SU-DHL-6 (cell line): ENCODE measurements around the gene S1PR3.

Experiments used
- H2AFZ ChIP-seq: fragments of 200-600 bp; sonication (generic); 2 replicates; pipeline ENCODE4 v1.6.1; 2014; ENCODE audit warnings: low read depth, mild to moderate bottlenecking, moderate library complexity, mixed read lengths, antibody characterized with exemption, low read length; ENCODE audit not compliant: severe bottlenecking
- H3F3A ChIP-seq: fragments of 200-600 bp; shearing (Covaris generic); 2 replicates; pipeline ENCODE4 v1.6.0; 2016; ENCODE audit warnings: antibody characterized with exemption, mild to moderate bottlenecking; ENCODE audit not compliant: insufficient read depth
- H3K27ac ChIP-seq: fragments of 200-600 bp; sonication (generic); 2 replicates; pipeline ENCODE4 v1.5.1; 2016; ENCODE audit warnings: low read depth, mild to moderate bottlenecking, low read length, moderate library complexity, mixed read lengths
- H3K27me3 ChIP-seq: fragments of 200-600 bp; sonication (generic), shearing (Covaris generic); 2 replicates; pipeline ENCODE4 v1.6.0; 2014; ENCODE audit warnings: mild to moderate bottlenecking, low read length
- H3K36me3 ChIP-seq: fragments of 200-600 bp; sonication (generic); 2 replicates; pipeline ENCODE4 v1.6.1; 2014; ENCODE audit warnings: mild to moderate bottlenecking, low read length, mixed read lengths
- H3K4me2 ChIP-seq: fragments of 300-600, 200-600 bp; shearing (Covaris generic), sonication (generic); 2 replicates; pipeline ENCODE4 v1.6.0; 2014; ENCODE audit warnings: low read length, low read depth, mild to moderate bottlenecking; ENCODE audit not compliant: poor library complexity, severe bottlenecking
- H3K4me3 ChIP-seq: fragments of 200-600 bp; sonication (generic); 2 replicates; pipeline ENCODE4 v1.5.1; 2014; ENCODE audit warnings: antibody characterized with exemption, low read length, mild to moderate bottlenecking, mixed read lengths; ENCODE audit not compliant: insufficient read depth, poor library complexity, severe bottlenecking
- H3K79me2 ChIP-seq: fragments of 200-600 bp; sonication (generic); 2 replicates; pipeline ENCODE4 v1.6.1; 2014; ENCODE audit warnings: mild to moderate bottlenecking, low read length, moderate library complexity; ENCODE audit not compliant: insufficient read depth
- H3K9ac ChIP-seq: fragments of 200-600 bp; sonication (generic); 2 replicates; pipeline ENCODE4 v1.7.0; 2014; ENCODE audit warnings: mild to moderate bottlenecking, low read length
- H3K9me2 ChIP-seq: fragments of 200-600 bp; sonication (generic); replicated peaks from 2 replicates; pipeline ENCODE4 v1.6.1; 2014; ENCODE audit warnings: low read length; ENCODE audit not compliant: insufficient read depth
- H3K9me3 ChIP-seq: fragments of 200-600 bp; sonication (generic); 2 replicates; pipeline ENCODE4 v1.6.1; 2014; ENCODE audit warnings: low read length, mixed read lengths; ENCODE audit not compliant: insufficient read depth
- H4K20me1 ChIP-seq: fragments of 200-600 bp; sonication (generic); 2 replicates; pipeline ENCODE4 v1.6.1; 2014; ENCODE audit warnings: low read depth, mild to moderate bottlenecking, antibody characterized with exemption, low read length, moderate library complexity, mixed read lengths
- CTCF ChIP-seq: fragments of 200-600 bp; sonication (generic); IDR thresholded peaks from one replicate; pipeline ENCODE4 v1.5.1; 2017; ENCODE audit warnings: antibody characterized with exemption, mild to moderate bottlenecking, low read length, moderate library complexity; ENCODE audit not compliant: insufficient read depth, poor library complexity, severe bottlenecking
- EZH2phosphoT487 ChIP-seq: fragments of 200-600 bp; sonication (generic), shearing (Covaris generic); conservative IDR thresholded peaks from 2 replicates; pipeline ENCODE4 v1.6.1; 2018; ENCODE audit warnings: mild to moderate bottlenecking, antibody characterized with exemption, low read length, moderate library complexity, mixed read lengths

Gene S1PR3

GRCh38 chr9:88996046-88996920 is 5.0 kb downstream of the S1PR3 start:
- H4K20me1 ChIP-seq = no peaks in the 10 kb centered on the region
- H3K36me3 ChIP-seq = no peaks in the 10 kb centered on the region
- H3K27ac ChIP-seq = no peak overlapping the region
- no peaks in the 10 kb centered on the region for H3K9me3 ChIP-seq
- no peaks in the 10 kb centered on the region for H3F3A ChIP-seq
- no peaks in the 10 kb centered on the region for H3K9me2 ChIP-seq
- H3K4me2 ChIP-seq = no peak overlapping the region
- TF ChIP-seq EZH2phosphoT487 (no peak), CTCF (no peak)
- no peak overlapping the region for H3K9ac ChIP-seq
- no peak overlapping the region for H2AFZ ChIP-seq
- H3K27me3 ChIP-seq = no peaks in the 10 kb centered on the region
- no peaks in the 10 kb centered on the region for H3K79me2 ChIP-seq
- H3K4me3 ChIP-seq = no peak overlapping the region

- H3K36me3 ChIP-seq = no peaks in the 10 kb centered on the region
- H3K9me2 ChIP-seq = no peaks in the 10 kb centered on the region
- H3K27me3 ChIP-seq = no peaks in the 10 kb centered on the region
- no peaks in the 10 kb centered on the region for H3K79me2 ChIP-seq
- no peak overlapping the region for H2AFZ ChIP-seq
- no peak overlapping the region for H3K4me2 ChIP-seq
- H3F3A ChIP-seq = no peaks in the 10 kb centered on the region
- no peaks in the 10 kb centered on the region for H3K9me3 ChIP-seq
- H3K27ac ChIP-seq = no peak overlapping the region
- no peaks in the 10 kb centered on the region for H4K20me1 ChIP-seq
- no peak overlapping the region for H3K4me3 ChIP-seq
- H3K9ac ChIP-seq = no peak overlapping the region
- TF ChIP-seq CTCF (no peak), EZH2phosphoT487 (no peak)
Observed at GRCh38 chr9:88996921-88997235, 5.6 kb downstream of the S1PR3 start.

- H3K9me2 ChIP-seq = no peaks in the 10 kb centered on the region
- no peaks in the 10 kb centered on the region for H3F3A ChIP-seq
- no peaks in the 10 kb centered on the region for H3K27me3 ChIP-seq
- H3K79me2 ChIP-seq = no peaks in the 10 kb centered on the region
- no peaks in the 10 kb centered on the region for H3K9me3 ChIP-seq
- H2AFZ ChIP-seq = no peak overlapping the region
- H3K27ac ChIP-seq = no peak overlapping the region
- no peaks in the 10 kb centered on the region for H4K20me1 ChIP-seq
- no peak overlapping the region for H3K4me3 ChIP-seq
- no peak overlapping the region for H3K4me2 ChIP-seq
- H3K9ac ChIP-seq = no peak overlapping the region
- no peaks in the 10 kb centered on the region for H3K36me3 ChIP-seq
- TF ChIP-seq EZH2phosphoT487 (no peak), CTCF (no peak)
Observed at GRCh38 chr9:88997646-88998045, 6.4 kb downstream of the S1PR3 start.
